Measurements from ENCODE around the gene TM9SF2.

Gene TM9SF2

GRCh38 chr13:99500839-99501183 is 461 bp upstream of the TM9SF2 start:
- no peaks in the 10 kb centered on the region for H3K36me3 ChIP-seq
- H3K4me3 ChIP-seq (ENCODE audit: low read depth, low read length) = peak overlapping the region; percentile 96
- H3K4me1 ChIP-seq = no peaks in the 10 kb centered on the region
- H3K27me3 ChIP-seq = no peaks in the 10 kb centered on the region
- DNase-seq = no peak
- no peaks in the 10 kb centered on the region for H3K9me3 ChIP-seq
- no peak for TF ChIP-seq CTCF (IDR thresholded peaks at IDR 0.05; ENCODE audit: low read depth, low read length)

- no peak for TF ChIP-seq CTCF (IDR thresholded peaks at IDR 0.05; ENCODE audit: low read depth, low read length)
- Histone ChIP-seq H3K4me1 (no peaks in the 10 kb centered on the region), H3K36me3 (no peaks in the 10 kb centered on the region), H3K4me3 (ENCODE audit: low read depth, low read length) (peak overlapping the region; percentile 96), H3K9me3 (no peaks in the 10 kb centered on the region), H3K27me3 (no peaks in the 10 kb centered on the region)
- DNase-seq = peak; percentile 23
These were observed 603 bp downstream of the TM9SF2 start for GRCh38 chr13:99501848-99502301.

- no peaks in the 10 kb centered on the region for H3K4me1 ChIP-seq
- DNase-seq = no peak
- no peak; the same call in 1 of the 2 replicates for TF ChIP-seq CTCF (IDR thresholded peaks at IDR 0.05; ENCODE audit: low read depth, low read length)
- no peaks in the 10 kb centered on the region for H3K9me3 ChIP-seq
- H3K4me3 ChIP-seq (ENCODE audit: low read depth, low read length) = no peak overlapping the region
- no peaks in the 10 kb centered on the region for H3K27me3 ChIP-seq
- no peaks in the 10 kb centered on the region for H3K36me3 ChIP-seq
These were observed 4.6 kb downstream of the TM9SF2 start for GRCh38 chr13:99505814-99506269.

- H3K4me1 ChIP-seq = no peaks in the 10 kb centered on the region
- no peak for DNase-seq
- H3K9me3 ChIP-seq = no peaks in the 10 kb centered on the region
- TF ChIP-seq CTCF (IDR thresholded peaks at IDR 0.05; ENCODE audit: low read depth, low read length) = no peak
- no peaks in the 10 kb centered on the region for H3K27me3 ChIP-seq
- no peak overlapping the region for H3K4me3 ChIP-seq (ENCODE audit: low read depth, low read length)
- no peaks in the 10 kb centered on the region for H3K36me3 ChIP-seq
These were observed 5.4 kb downstream of the TM9SF2 start for GRCh38 chr13:99506634-99507033.

GRCh38 chr13:99507054-99507453 is 5.8 kb downstream of the TM9SF2 start:
- H3K27me3 ChIP-seq = no peaks in the 10 kb centered on the region
- H3K36me3 ChIP-seq = no peaks in the 10 kb centered on the region
- no peak for TF ChIP-seq CTCF (IDR thresholded peaks at IDR 0.05; ENCODE audit: low read depth, low read length)
- H3K4me3 ChIP-seq (ENCODE audit: low read depth, low read length) = no peak overlapping the region
- no peaks in the 10 kb centered on the region for H3K9me3 ChIP-seq
- DNase-seq = no peak
- no peaks in the 10 kb centered on the region for H3K4me1 ChIP-seq

GRCh38 chr13:99507551-99507950 is 6.3 kb downstream of the TM9SF2 start:
- no peaks in the 10 kb centered on the region for H3K9me3 ChIP-seq
- TF ChIP-seq CTCF (IDR thresholded peaks at IDR 0.05; ENCODE audit: low read depth, low read length) = no peak
- H3K4me1 ChIP-seq = no peaks in the 10 kb centered on the region

More at GRCh38 chr13:99507551-99507950, 6.3 kb downstream of the TM9SF2 start:
- Histone ChIP-seq H3K27me3 (no peaks in the 10 kb centered on the region), H3K36me3 (no peaks in the 10 kb centered on the region), H3K4me3 (ENCODE audit: low read depth, low read length) (no peak overlapping the region)
- no peak for DNase-seq
